ENCODE results near the gene HMGB4. TPM values are rescaled to one million over a fixed set of nuclear protein-coding genes. Genes with fewer than 3 reads are reported as not detected.

Gene HMGB4
- total RNA-seq (not detected), total RNA-seq (0 to 0.06 (median 0) reads per million in 172 experiments)
- polyA plus RNA-seq (2013, experiment 1 of 2), result not detected
- not detected for polyA plus RNA-seq (2013, experiment 2 of 2)

- no peak within 1 kb of the TSS for H3K4me3 ChIP-seq (ENCODE audit: low read length)
- H3K4me3 Mint-ChIP-seq, result no peak within 1 kb of the TSS
- DNase-seq (no peak), ATAC-seq (ENCODE audit: poor library complexity) (no peak)
- ChIA-PET CTCF (no interaction called here), POLR2A (no interaction called here)
- H3K9me3 ChIP-seq (ENCODE audit: control insufficient read depth in 1 of 2, insufficient read depth in 1 of 2, low read length in 2 of 2), result no peaks in the 10 kb centered on the region
- intact Hi-C loops (cut with DNase I, micrococcal nuclease), result no loop called here
- H3K36me3 Mint-ChIP-seq (ENCODE audit: low read depth), result no peaks in the 10 kb centered on the region
- no peaks in the 10 kb centered on the region for H3K36me3 ChIP-seq (ENCODE audit: insufficient read depth, low read length)
- no peaks in the 10 kb centered on the region for H3K4me1 Mint-ChIP-seq (ENCODE audit: low read depth)
- no peak for TF ChIP-seq CTCF (IDR thresholded peaks at IDR 0.05)
- H3K27me3 Mint-ChIP-seq, result peaks cover 51% of the 10 kb centered on the region
- peaks cover 0 to 8% of the 10 kb centered on the region in 2 experiments for H3K27me3 ChIP-seq (ENCODE audit: control insufficient read depth in 1 of 2, insufficient read depth in 2 of 2, low read length in 2 of 2)
- no peak within 1 kb of the TSS for H3K27ac Mint-ChIP-seq
- H3K4me1 ChIP-seq (ENCODE audit: insufficient read depth, low read length), result no peaks in the 10 kb centered on the region
- no peaks in the 10 kb centered on the region for H3K9me3 Mint-ChIP-seq
- no peak within 1 kb of the TSS for H3K27ac ChIP-seq (ENCODE audit: low read depth in 1 of 2, low read length in 2 of 2)
Observed at GRCh38 chr1:33863779-33864178, at the start of gene HMGB4. HMGB4 (plus strand) TSS chr1:33864079; CDS start chr1:33864192, 113 bp downstream.

- H3K27ac Mint-ChIP-seq, result no peak overlapping the region
- no peak for ATAC-seq (ENCODE audit: poor library complexity)
- ChIA-PET CTCF (no interaction called here), POLR2A (no interaction called here)
- H3K4me1 Mint-ChIP-seq (ENCODE audit: low read depth), result no peaks in the 10 kb centered on the region
- no peaks in the 10 kb centered on the region for H3K36me3 ChIP-seq (ENCODE audit: insufficient read depth, low read length)
- H3K36me3 Mint-ChIP-seq (ENCODE audit: low read depth), result no peaks in the 10 kb centered on the region
- peaks cover 8% of the 10 kb centered on the region for H3K27me3 Mint-ChIP-seq
- no peak for TF ChIP-seq CTCF (IDR thresholded peaks at IDR 0.05)
- no peak for DNase-seq
- H3K4me3 ChIP-seq (ENCODE audit: low read length), result no peak overlapping the region
- intact Hi-C loops (cut with DNase I, micrococcal nuclease), result no loop called here
- H3K9me3 ChIP-seq (ENCODE audit: control insufficient read depth in 1 of 2, insufficient read depth in 1 of 2, low read length in 2 of 2), result peaks cover 0 to 4% of the 10 kb centered on the region in 2 experiments
- H3K9me3 Mint-ChIP-seq, result peaks cover under 1% of the 10 kb centered on the region
- H3K27me3 ChIP-seq (ENCODE audit: control insufficient read depth in 1 of 2, insufficient read depth in 2 of 2, low read length in 2 of 2), result peaks cover 0 to 3% of the 10 kb centered on the region in 2 experiments
- H3K4me3 Mint-ChIP-seq, result no peak overlapping the region
- no peak overlapping the region for H3K27ac ChIP-seq (ENCODE audit: low read depth in 1 of 2, low read length in 2 of 2)
- H3K4me1 ChIP-seq (ENCODE audit: insufficient read depth, low read length), result no peaks in the 10 kb centered on the region
Observed at GRCh38 chr1:33814166-33814565, 49.7 kb upstream of the HMGB4 start.

GRCh38 chr1:33815061-33815460 lies 48.8 kb upstream of the HMGB4 start:
- Mint-ChIP-seq H3K9me3 (no peaks in the 10 kb centered on the region), H3K4me1 (ENCODE audit: low read depth) (no peaks in the 10 kb centered on the region), H3K27ac (no peak overlapping the region), H3K4me3 (no peak overlapping the region), H3K36me3 (ENCODE audit: low read depth) (no peaks in the 10 kb centered on the region), H3K27me3 (peaks cover 11% of the 10 kb centered on the region)
- DNase-seq, result no peak
- no peak for ATAC-seq (ENCODE audit: poor library complexity)
- H3K27me3 ChIP-seq (ENCODE audit: control insufficient read depth in 1 of 2, insufficient read depth in 2 of 2, low read length in 2 of 2), result peaks cover 0 to 3% of the 10 kb centered on the region in 2 experiments
- H3K36me3 ChIP-seq (ENCODE audit: insufficient read depth, low read length), result no peaks in the 10 kb centered on the region
- TF ChIP-seq CTCF (IDR thresholded peaks at IDR 0.05), result no peak
- no peak overlapping the region for H3K27ac ChIP-seq (ENCODE audit: low read depth in 1 of 2, low read length in 2 of 2)
- H3K9me3 ChIP-seq (ENCODE audit: control insufficient read depth in 1 of 2, insufficient read depth in 1 of 2, low read length in 2 of 2), result peaks cover 0 to 4% of the 10 kb centered on the region in 2 experiments
- ChIA-PET POLR2A (no interaction called here), CTCF (no interaction called here)
- no peak overlapping the region for H3K4me3 ChIP-seq (ENCODE audit: low read length)
- H3K4me1 ChIP-seq (ENCODE audit: insufficient read depth, low read length), result no peaks in the 10 kb centered on the region
- intact Hi-C loops (cut with DNase I, micrococcal nuclease), result no loop called here

Measured in CD4-positive, alpha-beta T cell (primary cell).